Measurements from ENCODE around the gene CSPG5. TPM values are rescaled to one million over a fixed set of nuclear protein-coding genes. Genes with fewer than 3 reads are reported as not detected.

The CSPG5 gene
- total RNA-seq, 2 experiments from 2014 or later, result 0.30 to 0.40 TPM

- Mint-ChIP-seq H3K36me3 (ENCODE audit: low read depth) (peaks cover 6% of the 10 kb centered on the region), H3K27ac (no peak overlapping the region), H3K4me1 (peaks cover 2% of the 10 kb centered on the region), H3K9me3 (no peaks in the 10 kb centered on the region), H3K27me3 (peaks cover 26% of the 10 kb centered on the region), H3K4me3 (no peak overlapping the region)
- no peak for DNase-seq
- ChIA-PET POLR2A (no interaction called here), CTCF (no interaction called here)
Measured at GRCh38 chr3:47581422-47581821, 2.8 kb upstream of the CSPG5 start.

- H3K4me3 Mint-ChIP-seq, result no peak overlapping the region
Measured at GRCh38 chr3:47580481-47580880, 1.8 kb upstream of the CSPG5 start.

GRCh38 chr3:47579875-47580274 lies 1.2 kb upstream of the CSPG5 start:
- Mint-ChIP-seq H3K27ac (no peak overlapping the region), H3K4me3 (peak overlapping the region; percentile 32)
- POLR2A ChIA-PET, result no interaction called here

More at GRCh38 chr3:47580481-47580880, 1.8 kb upstream of the CSPG5 start:
- no peak overlapping the region for H3K27ac Mint-ChIP-seq
- peaks cover 2% of the 10 kb centered on the region for H3K36me3 Mint-ChIP-seq (ENCODE audit: low read depth)
- H3K9me3 Mint-ChIP-seq, result no peaks in the 10 kb centered on the region
- H3K27me3 Mint-ChIP-seq, result peaks cover 28% of the 10 kb centered on the region
- ChIA-PET POLR2A (no interaction called here), CTCF (no interaction called here)
- peaks cover 2% of the 10 kb centered on the region for H3K4me1 Mint-ChIP-seq
- DNase-seq, result no peak

GRCh38 chr3:47578119-47578632 lies 489 bp downstream of the CSPG5 start:
- no peaks in the 10 kb centered on the region for H3K36me3 Mint-ChIP-seq (ENCODE audit: low read depth)
- H3K9me3 Mint-ChIP-seq, result no peaks in the 10 kb centered on the region
- peak; percentile 57 for DNase-seq
- peaks cover 2% of the 10 kb centered on the region for H3K4me1 Mint-ChIP-seq
- no peak overlapping the region for H3K27ac Mint-ChIP-seq
- POLR2A ChIA-PET, result interaction anchor here (1.0 to 1.7 kb wide), 3 partner anchors 10 to 65 kb away, joined by 4 read pairs; partner anchors contain the start of gene ELP6
- peak overlapping the region; percentile 58 for H3K4me3 Mint-ChIP-seq
- CTCF ChIA-PET, result interaction anchor here (1.1 to 1.4 kb wide), 2 partner anchors 10 to 57 kb away, joined by 3 to 5 read pairs; no protein-coding TSS in a partner anchor
- H3K27me3 Mint-ChIP-seq, result peaks cover 37% of the 10 kb centered on the region

More at GRCh38 chr3:47579875-47580274, 1.2 kb upstream of the CSPG5 start:
- H3K27me3 Mint-ChIP-seq, result peaks cover 30% of the 10 kb centered on the region
- CTCF ChIA-PET, result no interaction called here
- peaks cover 2% of the 10 kb centered on the region for H3K4me1 Mint-ChIP-seq
- no peaks in the 10 kb centered on the region for H3K36me3 Mint-ChIP-seq (ENCODE audit: low read depth)
- H3K9me3 Mint-ChIP-seq, result no peaks in the 10 kb centered on the region
- no peak for DNase-seq

- Mint-ChIP-seq H3K36me3 (ENCODE audit: low read depth) (no peaks in the 10 kb centered on the region), H3K4me1 (peaks cover 2% of the 10 kb centered on the region), H3K27me3 (peaks cover 40% of the 10 kb centered on the region), H3K27ac (no peak overlapping the region), H3K4me3 (peak overlapping the region; percentile 58), H3K9me3 (no peaks in the 10 kb centered on the region)
- ChIA-PET CTCF (interaction anchor here (1.1 to 1.4 kb wide), 2 partner anchors 10 to 57 kb away, joined by 3 to 5 read pairs; no protein-coding TSS in a partner anchor), POLR2A (interaction anchor here (1.0 to 1.7 kb wide), 3 partner anchors 11 to 64 kb away, joined by 4 read pairs; partner anchors contain the start of gene ELP6)
- no peak for DNase-seq
Measured at GRCh38 chr3:47577583-47578118, 1.0 kb downstream of the CSPG5 start.

- H3K4me1 Mint-ChIP-seq, result no peaks in the 10 kb centered on the region
- no peak overlapping the region for H3K27ac Mint-ChIP-seq
- peaks cover 28% of the 10 kb centered on the region for H3K27me3 Mint-ChIP-seq
- H3K4me3 Mint-ChIP-seq, result no peak overlapping the region
- H3K9me3 Mint-ChIP-seq, result no peaks in the 10 kb centered on the region
- ChIA-PET CTCF (no interaction called here), POLR2A (no interaction called here)
- H3K36me3 Mint-ChIP-seq (ENCODE audit: low read depth), result no peaks in the 10 kb centered on the region
- no peak for DNase-seq
Measured at GRCh38 chr3:47573190-47574172, 5.2 kb downstream of the CSPG5 start.

- ChIA-PET POLR2A (no interaction called here), CTCF (no interaction called here)
- Mint-ChIP-seq H3K4me3 (no peak overlapping the region), H3K27me3 (peaks cover 23% of the 10 kb centered on the region), H3K4me1 (no peaks in the 10 kb centered on the region), H3K36me3 (ENCODE audit: low read depth) (no peaks in the 10 kb centered on the region), H3K9me3 (no peaks in the 10 kb centered on the region), H3K27ac (no peak overlapping the region)
- DNase-seq, result no peak
Measured at GRCh38 chr3:47571391-47572175, 7.1 kb downstream of the CSPG5 start.

- POLR2A ChIA-PET, result no interaction called here
Measured at GRCh38 chr3:47568901-47569300, 9.8 kb downstream of the CSPG5 start.

GRCh38 chr3:47567149-47567548 lies 11.5 kb downstream of the CSPG5 start:
- Mint-ChIP-seq H3K36me3 (ENCODE audit: low read depth) (no peaks in the 10 kb centered on the region), H3K27ac (no peak overlapping the region), H3K4me1 (no peaks in the 10 kb centered on the region), H3K4me3 (no peak overlapping the region), H3K27me3 (peaks cover 7% of the 10 kb centered on the region), H3K9me3 (no peaks in the 10 kb centered on the region)
- DNase-seq, result no peak
- ChIA-PET CTCF (no interaction called here), POLR2A (no interaction called here)

More at GRCh38 chr3:47568901-47569300, 9.8 kb downstream of the CSPG5 start:
- no peaks in the 10 kb centered on the region for H3K4me1 Mint-ChIP-seq
- no peak for DNase-seq
- H3K27ac Mint-ChIP-seq, result no peak overlapping the region
- no peak overlapping the region for H3K4me3 Mint-ChIP-seq
- H3K27me3 Mint-ChIP-seq, result peaks cover 17% of the 10 kb centered on the region
- no peaks in the 10 kb centered on the region for H3K9me3 Mint-ChIP-seq
- H3K36me3 Mint-ChIP-seq (ENCODE audit: low read depth), result no peaks in the 10 kb centered on the region
- CTCF ChIA-PET, result interaction anchor here (1.1 kb wide), 1 partner anchor 47 kb away, joined by 3 read pairs; no protein-coding TSS in a partner anchor

GRCh38 chr3:47566667-47567066 lies 12.0 kb downstream of the CSPG5 start:
- Mint-ChIP-seq H3K27ac (no peak overlapping the region), H3K27me3 (peaks cover 2% of the 10 kb centered on the region), H3K4me1 (no peaks in the 10 kb centered on the region), H3K9me3 (no peaks in the 10 kb centered on the region), H3K36me3 (ENCODE audit: low read depth) (no peaks in the 10 kb centered on the region), H3K4me3 (no peak overlapping the region)
- no peak for DNase-seq
- POLR2A ChIA-PET, result no interaction called here
- CTCF ChIA-PET, result no interaction called here

GRCh38 chr3:47565734-47566550 lies 12.7 kb downstream of the CSPG5 start:
- Mint-ChIP-seq H3K27me3 (no peaks in the 10 kb centered on the region), H3K4me1 (no peaks in the 10 kb centered on the region), H3K36me3 (ENCODE audit: low read depth) (no peaks in the 10 kb centered on the region), H3K27ac (no peak overlapping the region), H3K4me3 (no peak overlapping the region), H3K9me3 (no peaks in the 10 kb centered on the region)
- ChIA-PET POLR2A (no interaction called here), CTCF (no interaction called here)
- DNase-seq, result no peak

GRCh38 chr3:47556351-47556750 lies 22.3 kb downstream of the CSPG5 start:
- Mint-ChIP-seq H3K4me1 (no peaks in the 10 kb centered on the region), H3K4me3 (no peak overlapping the region), H3K36me3 (ENCODE audit: low read depth) (no peaks in the 10 kb centered on the region), H3K9me3 (no peaks in the 10 kb centered on the region), H3K27me3 (peaks cover 15% of the 10 kb centered on the region), H3K27ac (no peak overlapping the region)
- CTCF ChIA-PET, result no interaction called here
- no peak for DNase-seq
- POLR2A ChIA-PET, result interaction anchor here (0.9 kb wide), 1 partner anchor 8 kb away, joined by 3 read pairs; no protein-coding TSS in a partner anchor

Data from activated CD4-positive, alpha-beta memory T cell treated with anti-CD3 and anti-CD28 coated beads, Interleukin-2, amount 10 ng/mL, durations not matched to agents 7 days and 5 days (primary cell).